Tibial nerve (tissue), 4 donors: ENCODE data around the gene FLCN.

Experiments used
- EP300 ChIP-seq, 2 donors: sonication (generic); formaldehyde crosslinking; IDR thresholded peaks; one replicate each; pipeline ENCODE4 v1.6.1; 2017; ENCODE audit warnings: antibody characterized with exemption in 2 of 2, mild to moderate bottlenecking in 1 of 2
- TF ChIP-seq, protein P1 (sequence below), 5 experiments: fragments of 200-600 bp in 3 of 5; fragments of 450-650 bp in 2 of 5; sonication (generic) in 3 of 5; IDR thresholded peaks; one replicate each; pipeline ENCODE4 v1.5.1; 2016 to 2019; ENCODE audit warnings: antibody characterized with exemption in 5 of 5, mild to moderate bottlenecking in 3 of 5, moderate library complexity in 2 of 5

DNA sequence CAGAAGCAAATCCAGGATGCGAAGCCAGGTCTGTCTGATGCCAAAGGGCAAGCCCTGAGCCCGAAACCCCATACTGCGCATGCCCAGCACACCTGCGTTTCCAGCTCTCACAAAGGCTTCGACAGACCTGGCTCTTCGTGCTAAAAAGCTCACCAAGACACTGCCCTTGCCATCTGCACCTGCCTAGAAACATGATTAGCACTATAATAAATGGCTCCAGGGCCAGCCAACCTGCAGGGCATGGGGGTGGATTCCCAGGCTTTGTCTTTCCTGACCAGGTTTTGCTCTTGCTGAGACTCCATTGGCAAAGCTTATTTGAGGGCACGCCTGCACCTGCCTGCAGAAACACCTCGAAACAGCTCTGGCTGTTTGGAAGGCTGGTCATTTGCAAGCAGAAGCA lies 16.4 kb downstream of the FLCN start:
- TF ChIP-seq, protein P1, sequence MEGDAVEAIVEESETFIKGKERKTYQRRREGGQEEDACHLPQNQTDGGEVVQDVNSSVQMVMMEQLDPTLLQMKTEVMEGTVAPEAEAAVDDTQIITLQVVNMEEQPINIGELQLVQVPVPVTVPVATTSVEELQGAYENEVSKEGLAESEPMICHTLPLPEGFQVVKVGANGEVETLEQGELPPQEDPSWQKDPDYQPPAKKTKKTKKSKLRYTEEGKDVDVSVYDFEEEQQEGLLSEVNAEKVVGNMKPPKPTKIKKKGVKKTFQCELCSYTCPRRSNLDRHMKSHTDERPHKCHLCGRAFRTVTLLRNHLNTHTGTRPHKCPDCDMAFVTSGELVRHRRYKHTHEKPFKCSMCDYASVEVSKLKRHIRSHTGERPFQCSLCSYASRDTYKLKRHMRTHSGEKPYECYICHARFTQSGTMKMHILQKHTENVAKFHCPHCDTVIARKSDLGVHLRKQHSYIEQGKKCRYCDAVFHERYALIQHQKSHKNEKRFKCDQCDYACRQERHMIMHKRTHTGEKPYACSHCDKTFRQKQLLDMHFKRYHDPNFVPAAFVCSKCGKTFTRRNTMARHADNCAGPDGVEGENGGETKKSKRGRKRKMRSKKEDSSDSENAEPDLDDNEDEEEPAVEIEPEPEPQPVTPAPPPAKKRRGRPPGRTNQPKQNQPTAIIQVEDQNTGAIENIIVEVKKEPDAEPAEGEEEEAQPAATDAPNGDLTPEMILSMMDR (IDR thresholded peaks at IDR 0.05): no peak
- TF ChIP-seq EP300 (IDR thresholded peaks at IDR 0.05): no peak
